H9 (cell line): ENCODE measurements around the gene DPH5. TPM values are rescaled to one million over a fixed set of nuclear protein-coding genes. Genes with fewer than 3 reads are reported as not detected.
"Not testable (repeated sequence)": the region's sequence is repeated elsewhere in the genome, so short reads cannot be mapped to it uniquely, and the experiment has no call there.

Experiments
- DNase-seq: peaks from one replicate; pipeline ENCODE4 v3.0.0-alpha.2; 2017
- H2AFZ ChIP-seq: one replicate; pipeline ENCODE4 v1.6.1; 2013; ENCODE audit warnings: mild to moderate bottlenecking, low read length, control low read depth, moderate library complexity
- H2AK5ac ChIP-seq: 2 replicates; pipeline ENCODE4 v1.6.1; 2013; ENCODE audit warnings: low read length, control low read depth, mixed read lengths; ENCODE audit not compliant: insufficient read length
- H2BK120ac ChIP-seq: one replicate; pipeline ENCODE4 v1.6.1; 2013; ENCODE audit warnings: low read depth, mild to moderate bottlenecking, low read length, control low read depth, inconsistent platforms; ENCODE audit not compliant: poor library complexity, severe bottlenecking
- H2BK12ac ChIP-seq: 2 replicates; pipeline ENCODE4 v1.6.1; 2013; ENCODE audit warnings: low read length, control low read depth, mixed read lengths, low read depth; ENCODE audit not compliant: insufficient read length
- H2BK15ac ChIP-seq: 2 replicates; pipeline ENCODE4 v1.6.1; 2013; ENCODE audit warnings: low read depth, low read length, control low read depth
- H2BK20ac ChIP-seq: one replicate; pipeline ENCODE4 v1.6.1; 2013; ENCODE audit warnings: low read depth, mild to moderate bottlenecking, low read length, control low read depth, inconsistent platforms; ENCODE audit not compliant: poor library complexity, severe bottlenecking
- H2BK5ac ChIP-seq: 2 replicates; pipeline ENCODE4 v1.6.1; 2013; ENCODE audit warnings: low read length, control low read depth, mixed read lengths; ENCODE audit not compliant: insufficient read length
- H3K14ac ChIP-seq: 2 replicates; pipeline ENCODE4 v1.6.1; 2013; ENCODE audit warnings: low read length, control low read depth; ENCODE audit not compliant: insufficient read depth
- H3K18ac ChIP-seq: 2 replicates; pipeline ENCODE4 v1.6.1; 2013; ENCODE audit warnings: low read depth, mild to moderate bottlenecking, mixed read lengths, low read length, control low read depth; ENCODE audit not compliant: insufficient read length
- H3K23ac ChIP-seq: 2 replicates; pipeline ENCODE4 v1.6.1; 2013; ENCODE audit warnings: low read length, control low read depth, mixed read lengths, low read depth; ENCODE audit not compliant: insufficient read length
- H3K23me2 ChIP-seq: 2 replicates; pipeline ENCODE4 v1.6.1; 2013; ENCODE audit warnings: low read depth, mild to moderate bottlenecking, mixed read lengths, low read length, control low read depth; ENCODE audit not compliant: insufficient read length, poor library complexity, severe bottlenecking
- H3K27ac ChIP-seq: 2 replicates; pipeline ENCODE4 v1.5.1; 2013; ENCODE audit warnings: low read length, control low read depth, mixed read lengths, low read depth; ENCODE audit not compliant: insufficient read length
- H3K27me3 ChIP-seq: 2 replicates; pipeline ENCODE4 v1.6.1; 2013; ENCODE audit warnings: low read length, control low read depth, inconsistent platforms; ENCODE audit not compliant: insufficient read depth
- H3K4ac ChIP-seq: 2 replicates; pipeline ENCODE4 v1.6.1; 2013; ENCODE audit warnings: low read depth, mild to moderate bottlenecking, control low read depth, inconsistent platforms, low read length, moderate library complexity
- H3K4me1 ChIP-seq: 2 replicates; pipeline ENCODE4 v1.6.1; 2013; ENCODE audit warnings: low read length, control low read depth, inconsistent platforms; ENCODE audit not compliant: insufficient read depth
- H3K4me2 ChIP-seq: 2 replicates; pipeline ENCODE4 v1.6.1; 2013; ENCODE audit warnings: low read length, control low read depth, mixed read lengths; ENCODE audit not compliant: insufficient read length, insufficient read depth
- H3K56ac ChIP-seq: 2 replicates; pipeline ENCODE4 v1.6.1; 2013; ENCODE audit warnings: low read depth, mild to moderate bottlenecking, mixed read lengths, low read length, control low read depth; ENCODE audit not compliant: insufficient read length
- H3K79me1 ChIP-seq: 2 replicates; pipeline ENCODE4 v1.6.1; 2013; ENCODE audit warnings: low read depth, mild to moderate bottlenecking, moderate library complexity, low read length, control low read depth, inconsistent platforms; ENCODE audit not compliant: insufficient read depth, poor library complexity, severe bottlenecking
- H3K79me2 ChIP-seq: 2 replicates; pipeline ENCODE4 v1.6.1; 2013; ENCODE audit warnings: low read length, control low read depth, inconsistent platforms; ENCODE audit not compliant: insufficient read depth
- H3K9ac ChIP-seq: 2 replicates; pipeline ENCODE4 v1.6.1; 2013; ENCODE audit warnings: low read length, control low read depth, mixed read lengths; ENCODE audit not compliant: insufficient read length; ENCODE audit errors: extremely low read depth
- H3K9me3 ChIP-seq: one replicate; pipeline ENCODE4 v1.6.1; 2013; ENCODE audit warnings: low read depth, low read length, inconsistent platforms; ENCODE audit not compliant: control insufficient read depth
- H3T11ph ChIP-seq: one replicate; pipeline ENCODE4 v1.6.1; 2013; ENCODE audit warnings: mild to moderate bottlenecking, low read length, control low read depth, inconsistent platforms
- H4K20me1 ChIP-seq: one replicate; pipeline ENCODE4 v1.6.1; 2013; ENCODE audit not compliant: control insufficient read depth, insufficient read length, insufficient read depth
- H4K5ac ChIP-seq: 2 replicates; pipeline ENCODE4 v1.6.1; 2013; ENCODE audit warnings: low read depth, mild to moderate bottlenecking, mixed read lengths, low read length, control low read depth; ENCODE audit not compliant: insufficient read length
- H4K8ac ChIP-seq: replicated peaks from 2 replicates; pipeline ENCODE4 v1.6.1; 2013; ENCODE audit warnings: low read length, control low read depth, mixed read lengths, low read depth; ENCODE audit not compliant: insufficient read length
- H4K91ac ChIP-seq: 2 replicates; pipeline ENCODE4 v1.6.1; 2013; ENCODE audit warnings: low read depth, mild to moderate bottlenecking, moderate library complexity, mixed read lengths, low read length, control low read depth; ENCODE audit not compliant: insufficient read length
- H3K27ac Mint-ChIP-seq, 3 experiments: 2 replicates in 2 of 3; 3 replicates in 1 of 3; pipeline ENCODE4 v1.8.0; 2020 to 2021; ENCODE audit warnings: mixed read lengths in 3 of 3, mild to moderate bottlenecking in 1 of 3, moderate library complexity in 1 of 3
- H3K27me3 Mint-ChIP-seq: 2 replicates; pipeline ENCODE4 v1.8.0; 2021; ENCODE audit warnings: low read depth, mild to moderate bottlenecking, moderate library complexity, mixed read lengths
- H3K36me3 Mint-ChIP-seq, 3 experiments: 2 replicates in 2 of 3; 3 replicates in 1 of 3; pipeline ENCODE4 v1.8.0; 2020 to 2021; ENCODE audit warnings: low read depth in 3 of 3, mixed read lengths in 3 of 3; ENCODE audit not compliant: insufficient read depth in 1 of 3
- H3K4me1 Mint-ChIP-seq, 2 experiments: 2 replicates each; pipeline ENCODE4 v1.8.0; 2020; ENCODE audit warnings: mixed read lengths in 2 of 2
- H3K4me3 Mint-ChIP-seq, 2 experiments: 2 replicates in 1 of 2; 3 replicates in 1 of 2; pipeline ENCODE4 v1.8.0; 2020 to 2021; ENCODE audit warnings: mild to moderate bottlenecking in 2 of 2, mixed read lengths in 2 of 2, moderate library complexity in 1 of 2
- H3K9me3 Mint-ChIP-seq, 2 experiments: 2 replicates in 1 of 2; 3 replicates in 1 of 2; pipeline ENCODE4 v1.8.0; 2020; ENCODE audit warnings: mild to moderate bottlenecking in 2 of 2, mixed read lengths in 2 of 2, moderate library complexity in 1 of 2
- CTCF ChIP-seq: fragments of 200-600 bp; sonication (generic); conservative IDR thresholded peaks from 3 replicates; pipeline ENCODE4 v1.8.0; 2021; ENCODE audit warnings: antibody characterized with exemption, mild to moderate bottlenecking
- WGBS: extraction: QIAGEN DNeasy Blood & Tissue Kit; methylation state at CpG from one replicate; pipeline ENCODE4 v1.1.7; 2013; ENCODE audit warnings: missing lambda C conversion rate, low lambda C conversion rate, mixed read lengths; ENCODE audit not compliant: insufficient read length; ENCODE audit errors: extremely low coverage; 5-methylcytosine and 5-hydroxymethylcytosine counted together
- total RNA-seq: library from RNA; stranded (reverse); gene quantifications from 2 replicates; pipeline ENCODE4 v1.2.1, GENCODE V29; 2021

The DPH5 gene
- total RNA-seq, 1 experiment from 2014 or later, result 49.4 TPM

GRCh38 chr1:100953960-100954730 lies 71.4 kb downstream of the DPH5 start:
- H2BK15ac ChIP-seq, result no peak overlapping the region
- no peak overlapping the region for H3K23ac ChIP-seq
- Mint-ChIP-seq H3K4me3 (no peak overlapping the region), H3K4me1 (peaks cover 44 to 48% of the 10 kb centered on the region in 2 experiments), H3K36me3 (peaks cover 10 to 14% (median 11%) of the 10 kb centered on the region in 3 experiments; a peak in 6 of 7 replicates), H3K9me3 (no peaks in the 10 kb centered on the region), H3K27ac (peak overlapping the region in 2 of 3 experiments; percentile 85 to 93; a peak in 1 of 7 replicates), H3K27me3 (no peaks in the 10 kb centered on the region)
- H4K91ac ChIP-seq, result no peak overlapping the region
- no peak overlapping the region for H3K4ac ChIP-seq
- no peak overlapping the region for H2BK120ac ChIP-seq
- no peak overlapping the region for H3K27ac ChIP-seq
- no peak overlapping the region for H2AFZ ChIP-seq
- H3K79me1 ChIP-seq, result no peaks in the 10 kb centered on the region
- H3K9me3 ChIP-seq, result no peaks in the 10 kb centered on the region
- no peak overlapping the region for H2BK5ac ChIP-seq
- H3K14ac ChIP-seq, result no peak overlapping the region
- H3K56ac ChIP-seq, result no peak overlapping the region
- no peak overlapping the region for H4K5ac ChIP-seq
- no peaks in the 10 kb centered on the region for H3K79me2 ChIP-seq
- no peak overlapping the region for H2BK12ac ChIP-seq
- no peak overlapping the region for H2AK5ac ChIP-seq
- no peaks in the 10 kb centered on the region for H4K20me1 ChIP-seq
- H3K18ac ChIP-seq, result no peak overlapping the region
- TF ChIP-seq CTCF, result no peak
- H3T11ph ChIP-seq, result no peak overlapping the region
- peaks cover 13% of the 10 kb centered on the region; the same call in 1 of the 2 replicates for H3K4me1 ChIP-seq
- no peak overlapping the region for H4K8ac ChIP-seq
- WGBS, result no CpG with 5 or more reads among the region's 2 CpGs
- no peaks in the 10 kb centered on the region for H3K27me3 ChIP-seq
- no peak overlapping the region for H3K9ac ChIP-seq
- no peak overlapping the region for H2BK20ac ChIP-seq
- H3K4me2 ChIP-seq, result no peak overlapping the region
- no peaks in the 10 kb centered on the region for H3K23me2 ChIP-seq
- DNase-seq, result no peak

DNA sequence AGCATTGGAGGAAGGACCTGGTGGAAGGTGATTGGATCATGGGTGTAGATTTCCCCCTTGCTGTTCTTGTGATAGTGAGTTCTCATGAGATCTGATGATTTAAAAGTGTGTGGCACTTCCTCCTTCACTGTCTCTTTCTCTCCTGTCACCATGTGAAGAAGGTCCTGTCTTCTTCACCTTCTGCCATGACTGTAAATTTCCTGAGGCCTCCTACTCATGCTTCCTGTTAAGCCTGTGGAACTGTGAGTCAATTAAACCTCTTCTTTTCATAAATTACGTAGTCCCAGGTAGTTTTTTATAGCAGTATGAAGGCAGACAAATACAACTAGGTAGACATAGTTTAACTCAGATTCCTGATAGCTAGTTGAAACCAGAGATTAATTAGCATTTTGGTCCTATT lies 72.6 kb downstream of the DPH5 start:
- H4K8ac ChIP-seq, H3K56ac ChIP-seq, DNase-seq, H3K4me2 ChIP-seq, H3K27me3 Mint-ChIP-seq, H3K9me3 ChIP-seq, H3K9me3 Mint-ChIP-seq, H4K20me1 ChIP-seq, H3K4me3 Mint-ChIP-seq, H4K91ac ChIP-seq, H2BK12ac ChIP-seq, H3K14ac ChIP-seq, H3K79me2 ChIP-seq, H2BK15ac ChIP-seq, H2AFZ ChIP-seq, H2BK120ac ChIP-seq, H2BK20ac ChIP-seq, H3K27me3 ChIP-seq, H2BK5ac ChIP-seq, H2AK5ac ChIP-seq, H3K79me1 ChIP-seq, H4K5ac ChIP-seq, H3T11ph ChIP-seq, H3K23me2 ChIP-seq, H3K18ac ChIP-seq, H3K4ac ChIP-seq, H3K9ac ChIP-seq, H3K23ac ChIP-seq: not testable (repeated sequence)
- Mint-ChIP-seq H3K36me3 (peaks cover 18 to 24% (median 23%) of the 10 kb centered on the region in 3 experiments), H3K4me1 (peaks cover 53 to 57% of the 10 kb centered on the region in 2 experiments), H3K27ac (peak overlapping the region; percentile 85 to 93 (median 89); a peak in 6 of 7 replicates)
- Histone ChIP-seq H3K27ac (peak overlapping the region; percentile 45), H3K4me1 (peaks cover 13% of the 10 kb centered on the region; the same call in 1 of the 2 replicates)
- WGBS, result no CpG with 5 or more reads among the region's 1 CpG
